OCI-LY7 (cell line): ENCODE results near the gene TMEM119. TPM values are rescaled to one million over a fixed set of nuclear protein-coding genes. Genes with fewer than 3 reads are reported as not detected.
"Not testable (repeated sequence)": the region's sequence is repeated elsewhere in the genome, so short reads cannot be mapped to it uniquely, and the experiment has no call there.

Experiments used
- BruUV-seq: library from RNA; stranded (reverse); fragments of 400-500 nt; replicated peaks from 2 replicates; lab custom pipeline; 2021; lab: Mats Ljungman, UMichigan
- CTCF ChIA-PET: fragments of 300-600 bp; sonication (Branson Sonifier 250); formaldehyde crosslinking; loops from one replicate; lab custom pipeline; 2022; ENCODE audit warnings: antibody characterized with exemption; ENCODE audit not compliant: unreplicated experiment; lab: Charles Lee
- POLR2A ChIA-PET: fragments of 300-600 bp; sonication (Branson Sonifier 250); formaldehyde crosslinking; loops from one replicate; lab custom pipeline; 2022; ENCODE audit warnings: antibody characterized with exemption; lab: Charles Lee
- DNase-seq: peaks from one replicate; pipeline ENCODE4 v3.0.0-alpha.2; 2015; ENCODE audit warnings: low spot score
- H2AFZ ChIP-seq: fragments of 200-600 bp; sonication (generic), shearing (Covaris generic); 2 replicates; pipeline ENCODE4 v1.6.1; 2014; ENCODE audit warnings: mild to moderate bottlenecking, antibody characterized with exemption, low read length, moderate library complexity
- H3K27ac ChIP-seq: fragments of 200-600 bp; sonication (generic); 2 replicates; pipeline ENCODE4 v1.5.1; 2014; ENCODE audit warnings: mixed run types, low read depth, mild to moderate bottlenecking, moderate library complexity, low read length, inconsistent platforms; ENCODE audit not compliant: poor library complexity, severe bottlenecking
- H3K36me3 ChIP-seq: fragments of 200-600 bp; sonication (generic); 2 replicates; pipeline ENCODE4 v1.6.1; 2014; ENCODE audit warnings: mild to moderate bottlenecking, antibody characterized with exemption, low read length, moderate library complexity, mixed read lengths; ENCODE audit not compliant: insufficient read depth
- H3K4me1 ChIP-seq: fragments of 200-600 bp; sonication (generic); 2 replicates; pipeline ENCODE4 v1.5.1; 2014; ENCODE audit warnings: mild to moderate bottlenecking, low read length; ENCODE audit not compliant: insufficient read depth, poor library complexity, severe bottlenecking
- H3K4me2 ChIP-seq: fragments of 200-600 bp; sonication (generic); 2 replicates; pipeline ENCODE4 v1.6.1; 2014; ENCODE audit warnings: mild to moderate bottlenecking, low read length
- H3K4me3 ChIP-seq: fragments of 200-600 bp; sonication (generic); 2 replicates; pipeline ENCODE4 v1.5.1; 2014; ENCODE audit warnings: mild to moderate bottlenecking, low read depth, low read length; ENCODE audit not compliant: poor library complexity, severe bottlenecking
- H3K79me2 ChIP-seq: fragments of 200-600 bp; sonication (generic); 2 replicates; pipeline ENCODE4 v1.6.1; 2016; ENCODE audit warnings: low read depth, mild to moderate bottlenecking, low read length, moderate library complexity, mixed read lengths; ENCODE audit not compliant: insufficient read depth
- H3K9me2 ChIP-seq: fragments of 200-600 bp; sonication (generic); 2 replicates; pipeline ENCODE4 v1.6.1; 2016; ENCODE audit warnings: mild to moderate bottlenecking, low read length, mixed read lengths; ENCODE audit not compliant: insufficient read depth
- H3K9me3 ChIP-seq: fragments of 200-600 bp; sonication (generic); 2 replicates; pipeline ENCODE4 v1.6.1; 2014; ENCODE audit warnings: mild to moderate bottlenecking, mixed run types, low read length, mixed read lengths
- H4K20me1 ChIP-seq: fragments of 200-600 bp; sonication (generic); 2 replicates; pipeline ENCODE4 v1.6.1; 2014; ENCODE audit warnings: mild to moderate bottlenecking, antibody characterized with exemption, low read length, moderate library complexity, mixed read lengths; ENCODE audit not compliant: insufficient read depth
- CTCF ChIP-seq: fragments of 200-600 bp; sonication (generic); conservative IDR thresholded peaks from 2 replicates; pipeline ENCODE4 v1.5.1; 2014; ENCODE audit warnings: mild to moderate bottlenecking, antibody characterized with exemption, low read length, moderate library complexity, mixed read lengths
- EZH2phosphoT487 ChIP-seq: fragments of 200-600 bp; sonication (generic); IDR thresholded peaks from 2 replicates; pipeline ENCODE4 v1.6.1; 2018; ENCODE audit warnings: low read depth, borderline replicate concordance, mild to moderate bottlenecking, mixed run types, antibody characterized with exemption, low read length, moderate library complexity, mixed read lengths
- intact Hi-C: fragments of 100-400 bp; cut with micrococcal nuclease; formaldehyde crosslinking; loops from one replicate; pipeline ENCODE4 v1.10.0; 2022; ENCODE audit not compliant: unreplicated experiment
- total RNA-seq, 2 experiments: library from RNA; depleted of rRNA in 1 of 2; stranded (reverse); fragments of >200 nt in 1 of 2; shearing (Covaris generic) in 1 of 2; gene quantifications; 2 replicates each; pipeline ENCODE4 v1.2.3, GENCODE V29; 2014 to 2022

The TMEM119 gene
- total RNA-seq, 2 experiments from 2014 or later = not detected

GRCh38 chr12:108559748-108560147 lies 38.1 kb downstream of the TMEM119 start:
- TF ChIP-seq CTCF (peak; percentile 34; the same call in 1 of the 2 replicates), EZH2phosphoT487 (no peak)
- Histone ChIP-seq H2AFZ (no peak overlapping the region), H3K9me2 (no peaks in the 10 kb centered on the region), H3K36me3 (peaks cover 51% of the 10 kb centered on the region), H4K20me1 (peaks cover 7% of the 10 kb centered on the region; the same call in 1 of the 2 replicates), H3K4me2 (peak overlapping the region; percentile 85), H3K4me1 (peaks cover 58% of the 10 kb centered on the region), H3K79me2 (peaks cover 88% of the 10 kb centered on the region), H3K4me3 (peak overlapping the region; percentile 79), H3K9me3 (no peaks in the 10 kb centered on the region), H3K27ac (peak overlapping the region; percentile 82)
- no TSS peak for BruUV-seq
- intact Hi-C loops = loop anchor here (2.0 to 5.0 kb wide), 3 partner anchors 45 to 503 kb away; partner anchors contain the start of genes FICD and SSH1
- CTCF ChIA-PET = no interaction called here
- peak; percentile 30 for DNase-seq
- POLR2A ChIA-PET = interaction anchor here (1.2 to 15.0 kb wide), 5 partner anchors 9 to 75 kb away, joined by 3 to 309 read pairs (median 6); partner anchors contain the start of gene SELPLG

GRCh38 chr12:108559007-108559655 lies 38.8 kb downstream of the TMEM119 start:
- Histone ChIP-seq H3K27ac (no peak overlapping the region), H3K9me3 (no peaks in the 10 kb centered on the region), H3K9me2 (no peaks in the 10 kb centered on the region), H3K79me2 (peaks cover 88% of the 10 kb centered on the region), H3K4me3 (peak overlapping the region; percentile 79), H2AFZ (no peak overlapping the region), H3K4me2 (peak overlapping the region; percentile 85), H3K36me3 (peaks cover 49% of the 10 kb centered on the region), H3K4me1 (peaks cover 57% of the 10 kb centered on the region), H4K20me1 (peaks cover 9% of the 10 kb centered on the region; the same call in 1 of the 2 replicates)
- no TSS peak for BruUV-seq
- ChIA-PET POLR2A (interaction anchor here (0.6 to 15.0 kb wide), 6 partner anchors 9 to 1461 kb away, joined by 3 to 309 read pairs (median 8); partner anchors contain the start of gene SELPLG), CTCF (no interaction called here)
- no peak for TF ChIP-seq EZH2phosphoT487
- intact Hi-C loops = no loop called here
- DNase-seq = no peak

- DNase-seq, BruUV-seq, CTCF ChIA-PET, H2AFZ ChIP-seq, H3K9me3 ChIP-seq, intact Hi-C loops, H3K27ac ChIP-seq, H3K4me3 ChIP-seq, H3K9me2 ChIP-seq: not testable (repeated sequence)
- Histone ChIP-seq H3K4me1 (peaks cover 87% of the 10 kb centered on the region), H3K79me2 (peaks cover 100% of the 10 kb centered on the region), H4K20me1 (peaks cover 24% of the 10 kb centered on the region; the same call in 1 of the 2 replicates), H3K36me3 (peaks cover 74% of the 10 kb centered on the region), H3K4me2 (peak overlapping the region; percentile 35; the same call in 1 of the 2 replicates)
- POLR2A ChIA-PET = interaction anchor here (0.6 to 2.1 kb wide), 4 partner anchors 11 to 542 kb away, joined by 4 to 12 read pairs (median 6); partner anchors contain the start of gene UNG
Observed at GRCh38 chr12:108555383-108555782, 42.5 kb downstream of the TMEM119 start.
